Gastrocnemius medialis (tissue), 4 donors: ENCODE measurements around the gene FLT1.

Source experiments
- POLR2A ChIP-seq, 2 donors: fragments of 450-650 bp; IDR thresholded peaks; one replicate each; pipeline ENCODE4 v1.6.1; 2017; ENCODE audit warnings: antibody characterized with exemption in 2 of 2, mild to moderate bottlenecking in 2 of 2, moderate library complexity in 2 of 2
- TF ChIP-seq, protein P1 (sequence below), 5 experiments: fragments of 450-650 bp in 3 of 5; fragments of 200-600 bp in 2 of 5; sonication (generic) in 2 of 5; IDR thresholded peaks in 4 of 5; conservative IDR thresholded peaks in 1 of 5; 1 replicate in 4 of 5; 2 replicates in 1 of 5; pipeline ENCODE4 v1.5.1; 2016 to 2019; ENCODE audit warnings: antibody characterized with exemption in 5 of 5, mild to moderate bottlenecking in 3 of 5, moderate library complexity in 3 of 5

DNA sequence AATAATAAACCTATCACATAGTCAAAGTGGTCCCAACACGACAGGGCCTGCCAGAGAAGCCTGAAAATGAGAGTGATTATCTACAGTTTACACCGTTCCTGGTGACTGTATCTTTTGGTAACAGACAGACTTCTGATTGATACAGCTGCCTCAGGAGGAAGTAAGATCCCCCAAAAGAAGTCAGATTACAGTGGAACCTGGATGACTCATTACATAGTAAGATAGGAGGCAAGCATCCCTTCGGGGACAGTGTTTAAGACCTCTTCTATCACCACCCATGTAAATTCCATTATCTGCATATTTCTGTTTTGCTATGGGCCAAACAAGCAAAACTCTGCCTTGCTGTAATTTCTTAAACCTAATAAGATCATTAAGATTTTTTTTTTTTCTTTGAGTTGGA is 44.0 kb upstream of the FLT1 start:
- TF ChIP-seq, protein P1, sequence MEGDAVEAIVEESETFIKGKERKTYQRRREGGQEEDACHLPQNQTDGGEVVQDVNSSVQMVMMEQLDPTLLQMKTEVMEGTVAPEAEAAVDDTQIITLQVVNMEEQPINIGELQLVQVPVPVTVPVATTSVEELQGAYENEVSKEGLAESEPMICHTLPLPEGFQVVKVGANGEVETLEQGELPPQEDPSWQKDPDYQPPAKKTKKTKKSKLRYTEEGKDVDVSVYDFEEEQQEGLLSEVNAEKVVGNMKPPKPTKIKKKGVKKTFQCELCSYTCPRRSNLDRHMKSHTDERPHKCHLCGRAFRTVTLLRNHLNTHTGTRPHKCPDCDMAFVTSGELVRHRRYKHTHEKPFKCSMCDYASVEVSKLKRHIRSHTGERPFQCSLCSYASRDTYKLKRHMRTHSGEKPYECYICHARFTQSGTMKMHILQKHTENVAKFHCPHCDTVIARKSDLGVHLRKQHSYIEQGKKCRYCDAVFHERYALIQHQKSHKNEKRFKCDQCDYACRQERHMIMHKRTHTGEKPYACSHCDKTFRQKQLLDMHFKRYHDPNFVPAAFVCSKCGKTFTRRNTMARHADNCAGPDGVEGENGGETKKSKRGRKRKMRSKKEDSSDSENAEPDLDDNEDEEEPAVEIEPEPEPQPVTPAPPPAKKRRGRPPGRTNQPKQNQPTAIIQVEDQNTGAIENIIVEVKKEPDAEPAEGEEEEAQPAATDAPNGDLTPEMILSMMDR (IDR thresholded peaks at IDR 0.05 in 4 of 5, conservative IDR thresholded peaks at IDR 0.05 in 1 of 5) = no peak
- no peak for TF ChIP-seq POLR2A (IDR thresholded peaks at IDR 0.05)
